K562 (cell line): ENCODE measurements around the gene CREB3L2. TPM values are rescaled to one million over a fixed set of nuclear protein-coding genes. Genes with fewer than 3 reads are reported as not detected.

ENCODE experiments used
- ATF2 ChIP-seq: sonication (generic); formaldehyde crosslinking; IDR thresholded peaks from 2 replicates; pipeline ENCODE4 v1.8.1; 2022; ENCODE audit warnings: missing genetic modification reagents
- CBFA2T3 ChIP-seq: fragments of 450-650 bp; IDR thresholded peaks from 2 replicates; pipeline ENCODE4 v1.6.1; 2017
- ELF2 ChIP-seq: fragments of 250-450 bp; sonication (Bioruptor Pico); IDR thresholded peaks from 2 replicates; pipeline ENCODE4 v1.5.0; 2021; ENCODE audit warnings: mild to moderate bottlenecking
- FOS ChIP-seq: IDR thresholded peaks from 3 replicates; pipeline ENCODE4 v1.6.1; 2011; ENCODE audit not compliant: insufficient read length; ENCODE audit errors: extremely low read depth
- FOXJ2 ChIP-seq: fragments of 200-800 bp; sonication (Bioruptor generic); IDR thresholded peaks from 2 replicates; pipeline ENCODE4 v1.6.1; 2016; ENCODE audit warnings: missing genetic modification characterization, missing compliant biosample characterization
- KDM1A ChIP-seq, 2 experiments: fragments of 450-650 bp; IDR thresholded peaks; 2 replicates each; pipeline ENCODE4 v1.6.1; 2016; ENCODE audit warnings: mild to moderate bottlenecking in 2 of 2
- KLF16 ChIP-seq: IDR thresholded peaks from 2 replicates; pipeline ENCODE4 v1.6.1; 2016; ENCODE audit warnings: antibody characterized with exemption
- NRF1 ChIP-seq, 2 experiments: fragments of 450-650 bp; IDR thresholded peaks in 1 of 2; conservative IDR thresholded peaks in 1 of 2; 2 replicates each; pipeline ENCODE4 v1.6.1; 2014; ENCODE audit warnings: mild to moderate bottlenecking in 2 of 2
- PML ChIP-seq: IDR thresholded peaks from 2 replicates; pipeline ENCODE4 v1.6.1; 2012; ENCODE audit warnings: low read length, inconsistent platforms
- PREB ChIP-seq: sonication (generic); formaldehyde crosslinking; IDR thresholded peaks from 2 replicates; pipeline ENCODE4 v1.8.1; 2023; ENCODE audit warnings: mild to moderate bottlenecking, missing genetic modification reagents
- RBM17 ChIP-seq: fragments of 200-400 bp; formaldehyde crosslinking; IDR thresholded peaks from 2 replicates; pipeline ENCODE4 v1.6.1; 2017; ENCODE audit warnings: low read depth, mild to moderate bottlenecking, low read length, borderline replicate concordance
- RREB1 ChIP-seq: fragments of 250-450 bp; sonication (Bioruptor Pico); IDR thresholded peaks from 2 replicates; pipeline ENCODE4 v1.4.0; 2020
- SIN3A ChIP-seq, 2 experiments: fragments of 150-350 bp in 1 of 2; IDR thresholded peaks; 2 replicates each; pipeline ENCODE4 v1.6.1; 2011 to 2016; ENCODE audit warnings: borderline replicate concordance in 2 of 2, low read depth in 2 of 2, low read length in 2 of 2, mild to moderate bottlenecking in 2 of 2, moderate library complexity in 2 of 2; ENCODE audit not compliant: control insufficient read depth in 1 of 2
- TBL1XR1 ChIP-seq, 2 experiments: IDR thresholded peaks; 2 replicates each; pipeline ENCODE4 v1.6.1; 2012; ENCODE audit warnings: improper control_type of control experiment in 2 of 2, low read length in 2 of 2, mild to moderate bottlenecking in 1 of 2
- TFE3 ChIP-seq: fragments of 450-650 bp; formaldehyde crosslinking; IDR thresholded peaks from 2 replicates; pipeline ENCODE4 v1.4.0; 2020; ENCODE audit warnings: mild to moderate bottlenecking, mixed read lengths
- ZNF740 ChIP-seq, 3 experiments: fragments of 200-800 bp in 1 of 3; sonication (Bioruptor generic) in 1 of 3; sonication (generic) in 1 of 3; formaldehyde crosslinking in 1 of 3; IDR thresholded peaks; 2 replicates each; pipeline versions ENCODE4 v1.6.1 to v1.8.0; 2016 to 2022; ENCODE audit warnings: mild to moderate bottlenecking in 2 of 3, missing compliant biosample characterization in 2 of 3, missing genetic modification characterization in 2 of 3, missing genetic modification reagents in 1 of 3
- polyA plus RNA-seq, 8 experiments: library from polyadenylated mRNA; depleted of rRNA in 4 of 8; stranded (reverse) in 5 of 8; unstranded in 3 of 8; fragments of >200 nt; fragmentation: Nextera tagmentation in 2 of 8; fragmentation: Illumina TruSeq in 1 of 8; extraction: Ambion mirVana in 2 of 8; extraction: Trizol in 1 of 8; gene quantifications; 2 replicates each; pipeline versions ENCODE4 v1.2.1 to v1.2.3, GENCODE V29; 2011 to 2014; ENCODE audit warnings: inconsistent platforms in 1 of 8, missing spikeins in 1 of 8
- total RNA-seq, 7 experiments: library from RNA; depleted of rRNA in 6 of 7; stranded (reverse); fragments of >200 nt in 6 of 7; fragmentation: Illumina TruSeq in 2 of 7; extraction: Trizol in 2 of 7; gene quantifications; 2 replicates each; pipeline versions ENCODE4 v1.2.1 to v1.2.3, GENCODE V29; 2011 to 2021; ENCODE audit warnings: low replicate concordance in 1 of 7

Gene CREB3L2
- total and polyA plus RNA-seq, 9 of the 15 experiments (the other 6 are each of a cell fraction or from before 2014, with no cell fraction given), result 7.1 to 45.6 (median 15.8) TPM

GRCh38 chr7:137964824-137965545 lies 36.9 kb downstream of the CREB3L2 start (continued):
- TF ChIP-seq RREB1 (CRISPR knock-in tag) (no peak), TBL1XR1 (IDR thresholded peaks at IDR 0.05; ENCODE audit: low read length in 2 of 2) (peak in 1 of 2 experiments; percentile 32; a peak in 1 of 4 replicates), SIN3A (IDR thresholded peaks at IDR 0.05; ENCODE audit: borderline replicate concordance in 2 of 2, control insufficient read depth in 1 of 2, low read depth in 2 of 2, low read length in 2 of 2) (no peak), TFE3 (no peak), FOS (no peak), PML (peak; percentile 70; the same call in 1 of the 2 replicates), RBM17 (no peak), KDM1A (IDR thresholded peaks at IDR 0.05) (peak in 1 of 2 experiments; percentile 48; a peak in 2 of 4 replicates), ELF2 (CRISPR knock-in tag) (peak; percentile 36; the same call in 1 of the 2 replicates), FOXJ2 (tag) (no peak), PREB (CRISPR knock-in tag) (no peak), ZNF740 (CRISPR knock-in tag; IDR thresholded peaks at IDR 0.05) (no peak), ZNF740 (tag; IDR thresholded peaks at IDR 0.05) (no peak), CBFA2T3 (peak; percentile 85), NRF1 (conservative IDR thresholded peaks at IDR 0.05 in 1 of 2, IDR thresholded peaks at IDR 0.05 in 1 of 2) (peak; percentile 51 to 54), ATF2 (CRISPR knock-in tag) (no peak), KLF16 (peak; percentile 81)
